ENCODE measurements around the gene SUN5.

DNA sequence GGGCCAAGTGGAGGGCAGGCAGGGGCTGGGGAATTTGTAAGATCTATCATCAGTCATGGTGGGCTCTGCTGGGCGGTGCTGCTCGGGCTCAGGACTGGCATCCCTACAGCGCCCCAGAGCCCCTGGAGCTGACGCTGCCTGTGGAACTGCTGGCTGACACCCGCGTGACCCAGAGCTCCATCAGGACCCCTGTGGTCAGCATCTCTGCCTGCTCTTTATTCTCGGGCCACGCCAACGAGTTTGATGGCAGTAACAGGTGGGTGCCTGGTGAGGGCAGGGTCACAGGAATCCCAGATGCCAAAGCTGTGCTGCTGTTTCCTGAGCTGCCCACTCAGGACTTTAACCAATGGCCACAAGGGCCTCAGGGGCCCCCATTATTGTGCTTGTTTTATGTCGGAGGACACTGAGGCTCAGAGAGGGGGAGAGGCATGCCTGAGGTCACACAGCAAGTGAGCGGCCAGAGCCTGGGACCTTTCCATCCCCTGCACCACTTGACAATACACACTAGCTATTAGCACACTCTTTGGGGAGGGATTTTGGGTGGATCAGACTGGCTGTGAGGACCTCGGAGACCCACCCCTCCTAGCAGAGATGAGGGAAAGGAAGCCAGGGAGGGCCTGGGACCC is 9.6 kb upstream of the SUN5 start:
- TF ChIP-seq CTCF (IDR thresholded peaks at IDR 0.05) (no peak), POLR2A (IDR thresholded peaks at IDR 0.05) (no peak)
